Skin of body (tissue), 2 donors: ENCODE measurements around the gene DGAT2L6. TPM values are rescaled to one million over a fixed set of nuclear protein-coding genes. Genes with fewer than 3 reads are reported as not detected.
"Not testable (repeated sequence)": the region's sequence is repeated elsewhere in the genome, so short reads cannot be mapped to it uniquely, and the experiment has no call there.

Source experiments
- DNase-seq: peaks from one replicate; lab custom pipeline; 2025; lab: John Stamatoyannopoulos, UW
- total RNA-seq: library from RNA; depleted of rRNA; stranded (reverse); fragments of >200 nt; gene quantifications from one replicate; pipeline ENCODE4 v1.2.3, GENCODE V29; 2014

Gene DGAT2L6
- total RNA-seq, 1 donor from 2014 or later, result 12.4 TPM

- no peak for DNase-seq
These were observed 19.9 kb downstream of the DGAT2L6 start for GRCh38 chrX:70196961-70197720.

GRCh38 chrX:70201732-70202131, 24.4 kb downstream of the DGAT2L6 start:
- no peak for DNase-seq

GRCh38 chrX:70208479-70208878, 31.2 kb downstream of the DGAT2L6 start:
- no peak for DNase-seq

- DNase-seq, result not testable (repeated sequence)
These were observed 32.3 kb downstream of the DGAT2L6 start for GRCh38 chrX:70209570-70209969.

- DNase-seq, result no peak
These were observed 42.9 kb downstream of the DGAT2L6 start for GRCh38 chrX:70219938-70220764.

GRCh38 chrX:70226048-70226447, 48.8 kb downstream of the DGAT2L6 start:
- DNase-seq, result no peak

- DNase-seq, result no peak
These were observed 49.4 kb downstream of the DGAT2L6 start for GRCh38 chrX:70226687-70227086.

GRCh38 chrX:70231666-70232065, 54.4 kb downstream of the DGAT2L6 start:
- no peak for DNase-seq

- DNase-seq, result no peak
These were observed 57.1 kb downstream of the DGAT2L6 start, which contains the start of gene AWAT1 for GRCh38 chrX:70234355-70234754. AWAT1 (plus strand) TSS chrX:70234655; CDS start chrX:70234696, 41 bp downstream.

- DNase-seq, result no peak
These were observed 63.5 kb downstream of the DGAT2L6 start for GRCh38 chrX:70240751-70241150.

- DNase-seq, result no peak
These were observed 64.2 kb downstream of the DGAT2L6 start for GRCh38 chrX:70241501-70241900.

- not testable (repeated sequence) for DNase-seq
These were observed 66.3 kb downstream of the DGAT2L6 start for GRCh38 chrX:70243601-70244000.

- DNase-seq, result no peak
These were observed 67.6 kb downstream of the DGAT2L6 start for GRCh38 chrX:70244881-70245280.

- no peak for DNase-seq
These were observed 70.0 kb downstream of the DGAT2L6 start for GRCh38 chrX:70247252-70247651.

- DNase-seq, result no peak
These were observed 75.2 kb downstream of the DGAT2L6 start for GRCh38 chrX:70252491-70252890.

GRCh38 chrX:70253377-70254062, 76.2 kb downstream of the DGAT2L6 start:
- no peak for DNase-seq

GRCh38 chrX:70254063-70254400, 76.7 kb downstream of the DGAT2L6 start:
- no peak for DNase-seq

GRCh38 chrX:70254909-70255308, 77.6 kb downstream of the DGAT2L6 start:
- DNase-seq, result no peak
